HUES48 (cell line): ENCODE data around the gene HIP1R.

Experiments
- H3K27ac ChIP-seq: one replicate; pipeline ENCODE4 v1.7.0; 2013; ENCODE audit warnings: low read depth, low read length, inconsistent platforms
- H3K27me3 ChIP-seq: 2 replicates; pipeline ENCODE4 v1.6.1; 2013; ENCODE audit warnings: mild to moderate bottlenecking, low read length; ENCODE audit not compliant: control insufficient read depth, insufficient read depth
- H3K36me3 ChIP-seq: 2 replicates; pipeline ENCODE4 v1.6.1; 2013; ENCODE audit warnings: low read length; ENCODE audit not compliant: control insufficient read depth, insufficient read depth
- H3K4me1 ChIP-seq: 2 replicates; pipeline ENCODE4 v1.6.1; 2013; ENCODE audit warnings: mild to moderate bottlenecking, low read length; ENCODE audit not compliant: control insufficient read depth, insufficient read depth
- H3K4me3 ChIP-seq: 2 replicates; pipeline ENCODE4 v1.5.1; 2013; ENCODE audit warnings: mild to moderate bottlenecking, low read depth, low read length
- H3K9ac ChIP-seq: 2 replicates; pipeline ENCODE4 v1.6.1; 2013; ENCODE audit warnings: mild to moderate bottlenecking, low read depth, low read length, moderate library complexity
- H3K9me3 ChIP-seq: 2 replicates; pipeline ENCODE4 v1.6.1; 2013; ENCODE audit warnings: low read length; ENCODE audit not compliant: control insufficient read depth, insufficient read depth

Gene HIP1R

DNA sequence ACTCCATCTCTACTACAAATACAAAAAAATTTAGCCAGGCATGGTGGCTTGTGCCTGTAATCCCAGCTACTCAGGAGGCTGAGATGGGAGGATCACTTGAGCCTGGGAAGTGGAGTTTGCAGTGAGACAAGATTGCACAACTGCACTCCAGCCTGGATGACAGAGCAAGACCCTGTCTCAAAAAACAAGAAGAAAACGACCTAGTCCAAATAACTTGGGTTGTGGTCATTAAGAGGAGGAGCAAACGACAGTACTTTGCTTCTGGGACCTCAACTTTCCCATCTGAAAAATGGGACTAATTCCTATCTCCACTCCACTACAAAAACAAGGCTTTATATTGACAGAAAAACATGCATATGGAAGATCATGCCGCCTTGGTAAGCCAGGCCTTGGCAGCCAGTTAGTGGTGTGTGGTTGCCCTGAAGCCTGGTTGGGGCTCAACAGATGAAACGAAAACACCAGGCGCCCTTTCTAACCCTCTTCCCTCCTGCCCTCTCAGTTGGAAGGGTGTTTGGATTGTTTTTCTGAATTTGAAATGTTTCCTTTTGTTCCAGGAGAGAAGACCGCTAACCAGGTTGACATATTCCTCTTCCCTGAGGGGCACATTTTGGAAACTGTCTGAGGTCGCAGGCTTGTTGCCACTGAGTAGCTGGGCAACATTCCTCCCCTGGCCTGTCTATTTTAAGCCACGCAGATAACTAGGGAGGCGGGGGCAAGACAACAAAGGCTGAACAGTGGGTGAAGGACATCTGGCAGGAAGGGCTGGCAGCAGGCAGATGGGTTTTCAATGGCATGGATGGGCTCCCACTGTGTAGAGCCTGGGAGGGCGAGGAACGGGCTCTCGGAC, 74.4 kb downstream of the HIP1R start:
- Histone ChIP-seq H3K27me3 (no peaks in the 10 kb centered on the region), H3K36me3 (no peaks in the 10 kb centered on the region), H3K9me3 (no peaks in the 10 kb centered on the region), H3K9ac (no peak overlapping the region), H3K4me1 (peaks cover 10% of the 10 kb centered on the region), H3K27ac (no peak overlapping the region), H3K4me3 (no peak overlapping the region)
